RPMI8226 (cell line): Measurements from ENCODE around the gene SCYGR1.
"Not testable (repeated sequence)": the region's sequence is repeated elsewhere in the genome, so short reads cannot be mapped to it uniquely, and the experiment has no call there.

ENCODE experiments used
- DNase-seq: peaks from one replicate; pipeline ENCODE4 v3.0.0-alpha.2; 2015

SCYGR1 gene

DNA sequence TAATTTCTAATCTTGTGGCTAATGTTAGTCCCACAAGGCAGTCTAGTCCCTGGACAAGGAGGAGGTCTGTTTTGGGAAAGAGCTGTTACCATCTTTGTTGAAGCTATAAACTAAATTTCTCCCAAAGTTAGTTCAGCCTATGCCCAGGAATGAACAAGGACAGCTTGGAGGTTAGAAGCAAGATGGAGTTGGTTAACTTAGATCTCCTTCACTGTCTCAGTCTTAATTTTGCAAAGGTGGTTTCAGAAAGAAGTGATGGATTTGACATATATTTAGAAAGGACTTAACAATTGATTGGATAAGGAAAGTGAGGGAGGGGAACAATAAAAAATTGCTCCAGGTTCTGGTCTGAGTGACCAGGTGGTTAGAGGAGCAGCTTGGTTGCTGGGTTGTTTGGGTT is 14.6 kb upstream of the SCYGR1 start:
- no peak for DNase-seq

DNA sequence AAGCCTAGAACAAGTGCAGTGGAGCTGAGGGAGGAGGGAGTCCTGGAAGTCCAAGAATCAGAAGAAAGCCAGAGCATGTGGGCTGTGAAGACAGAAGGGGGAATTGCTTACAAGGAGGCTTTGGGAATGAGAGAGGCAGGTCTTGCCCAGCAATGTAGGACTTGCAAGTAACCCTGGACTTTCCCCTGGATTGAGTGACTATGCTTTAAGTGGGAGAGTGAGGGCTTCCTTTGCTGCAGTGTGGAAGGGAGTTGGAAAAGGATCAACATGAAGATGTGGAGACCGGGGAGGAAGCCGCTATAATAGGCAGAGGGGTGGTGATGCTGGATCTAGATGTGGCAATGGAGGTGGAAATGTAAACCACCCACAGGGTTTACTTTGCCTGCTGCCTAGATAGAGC is 13.8 kb upstream of the SCYGR1 start:
- no peak for DNase-seq

GRCh38 chr2:227398684-227399670 is 11.2 kb upstream of the SCYGR1 start:
- DNase-seq = no peak

- no peak for DNase-seq
Observed at GRCh38 chr2:227397562-227397961, 9.8 kb upstream of the SCYGR1 start.

GRCh38 chr2:227395556-227395955 is 7.8 kb upstream of the SCYGR1 start:
- no peak for DNase-seq

DNA sequence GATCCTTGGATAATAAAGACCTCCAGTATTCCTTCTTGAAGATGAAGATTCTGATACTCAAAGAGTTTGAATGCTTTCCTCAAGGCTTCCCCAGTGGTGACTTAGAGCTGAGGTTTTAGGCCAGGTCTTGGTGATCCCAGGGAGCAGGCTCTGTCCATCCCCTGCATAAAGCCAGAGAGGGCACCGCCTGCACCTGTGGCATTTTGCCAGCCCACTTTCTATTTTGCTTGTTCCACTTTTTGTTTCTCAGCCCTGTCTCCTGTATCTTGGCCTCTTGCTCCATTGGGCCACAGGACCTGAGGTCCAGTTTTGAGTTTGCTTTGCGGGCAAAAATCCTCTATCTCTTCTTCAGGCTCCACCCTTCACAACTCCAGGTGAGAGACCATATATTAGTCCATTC is 6.7 kb upstream of the SCYGR1 start:
- peak; percentile 83 for DNase-seq

DNA sequence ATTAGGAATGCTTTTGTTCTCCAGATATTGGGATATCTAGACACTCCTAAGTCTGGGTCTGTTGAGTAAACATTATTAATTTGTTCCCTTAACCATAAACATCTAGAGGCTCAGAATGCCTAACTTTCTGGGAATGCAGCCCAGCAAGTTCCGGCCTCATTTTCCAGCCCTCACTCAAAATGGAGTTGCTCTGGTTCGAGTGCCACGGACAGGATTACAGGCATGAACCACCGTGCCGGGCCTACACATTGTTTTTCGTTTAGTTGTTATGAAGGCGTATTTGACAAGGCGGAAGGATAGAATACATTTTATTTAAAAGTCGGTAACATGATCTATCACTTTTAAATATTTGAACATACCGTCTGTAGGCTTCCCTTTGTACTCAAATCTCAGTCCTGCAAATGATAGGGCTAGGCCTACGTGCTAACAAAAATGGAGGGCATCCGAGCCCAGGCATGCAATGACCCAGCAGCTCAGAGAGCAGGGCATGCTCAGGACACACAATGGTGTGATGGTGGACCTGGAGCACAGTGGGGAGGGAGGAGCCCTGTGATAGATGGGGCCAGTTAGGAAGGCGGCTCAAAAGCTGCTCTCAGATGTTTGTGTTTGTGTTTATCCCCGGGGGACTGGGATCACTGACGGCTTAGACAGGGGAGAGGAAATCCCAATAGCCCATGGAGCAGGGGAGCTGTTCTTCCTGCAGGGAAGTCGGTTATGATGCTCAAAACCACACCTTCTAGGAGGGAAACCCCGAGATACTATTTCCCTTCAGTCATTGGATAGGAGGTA is 2.9 kb upstream of the SCYGR1 start:
- DNase-seq = no peak

DNA sequence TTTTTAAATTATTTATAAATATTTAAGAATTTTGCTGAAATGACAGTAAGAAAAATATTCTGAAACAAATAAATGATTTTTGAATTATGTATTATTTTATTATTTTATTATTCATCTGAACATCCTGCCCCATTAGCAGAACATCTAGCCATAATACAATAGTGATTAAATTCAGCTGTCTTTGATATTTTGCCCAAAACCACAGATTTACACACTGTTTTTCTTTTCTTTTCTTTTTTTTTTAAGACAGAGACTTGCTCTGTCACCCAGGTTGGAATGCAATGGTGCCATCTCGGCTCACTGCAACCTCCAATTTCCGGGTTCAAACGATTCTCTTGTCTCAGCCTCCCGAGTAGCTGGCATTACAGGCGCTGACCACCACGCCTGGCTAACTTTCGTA is 1.9 kb upstream of the SCYGR1 start:
- DNase-seq = no peak

DNA sequence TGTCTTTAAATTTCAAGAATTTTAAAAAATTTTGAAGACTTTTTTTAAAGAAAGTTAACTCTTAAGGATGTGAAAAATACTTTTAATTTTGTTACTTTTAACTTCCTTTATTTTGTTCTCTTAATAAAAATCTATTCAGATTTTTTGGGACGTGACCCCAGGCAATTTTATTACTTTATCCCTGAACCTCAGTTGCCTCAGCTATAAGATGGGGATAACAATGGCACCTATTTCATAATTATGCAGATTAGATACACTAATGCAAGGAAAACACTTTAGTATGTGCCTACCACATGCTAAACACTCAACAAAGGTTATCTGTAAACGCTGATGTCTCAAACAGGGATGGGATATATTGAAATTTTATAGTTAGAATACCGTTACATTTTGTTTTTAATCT is 1.5 kb upstream of the SCYGR1 start:
- DNase-seq = no peak

DNA sequence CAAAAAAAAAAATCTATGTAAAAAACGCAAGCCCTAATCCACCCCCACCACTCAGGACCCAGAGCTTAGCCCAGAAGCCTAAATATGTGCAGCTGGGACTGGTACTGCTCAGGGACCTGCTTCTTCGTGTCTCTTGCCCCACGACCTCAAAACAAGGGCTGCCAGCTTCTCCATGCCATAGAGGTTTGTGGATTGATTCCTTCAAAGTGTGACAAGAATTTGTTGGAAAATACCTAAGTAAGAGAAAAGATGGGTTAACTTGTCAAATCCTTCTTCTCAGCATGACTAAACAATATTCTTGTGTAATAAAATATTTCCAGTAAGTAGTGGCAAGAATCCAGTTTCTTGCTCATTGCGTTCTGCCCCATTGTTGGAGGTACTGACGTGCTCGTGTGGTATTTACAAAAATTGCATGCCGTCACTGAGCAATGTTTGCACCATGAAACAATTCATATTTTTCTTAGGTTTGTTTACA is 825 bp upstream of the SCYGR1 start:
- DNase-seq = no peak

DNA sequence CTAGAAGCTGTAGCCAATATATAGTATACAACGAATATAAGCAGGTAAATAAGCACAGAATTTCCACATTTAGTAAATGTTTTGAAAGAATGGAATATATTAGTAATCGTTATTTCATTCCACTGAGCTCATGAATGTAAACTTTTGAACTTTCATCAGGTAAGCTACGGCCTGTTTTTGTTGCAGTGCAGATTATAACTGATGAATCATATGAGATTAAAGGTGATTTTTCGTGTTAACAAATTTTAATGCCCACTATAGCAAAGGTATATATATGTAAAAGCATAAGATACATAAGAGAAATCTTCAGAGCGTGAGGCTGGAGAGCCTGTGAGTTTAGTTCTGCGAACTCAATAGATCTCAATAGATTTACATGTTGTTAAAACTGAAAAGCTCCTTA is 1.1 kb downstream of the SCYGR1 start:
- no peak for DNase-seq

DNA sequence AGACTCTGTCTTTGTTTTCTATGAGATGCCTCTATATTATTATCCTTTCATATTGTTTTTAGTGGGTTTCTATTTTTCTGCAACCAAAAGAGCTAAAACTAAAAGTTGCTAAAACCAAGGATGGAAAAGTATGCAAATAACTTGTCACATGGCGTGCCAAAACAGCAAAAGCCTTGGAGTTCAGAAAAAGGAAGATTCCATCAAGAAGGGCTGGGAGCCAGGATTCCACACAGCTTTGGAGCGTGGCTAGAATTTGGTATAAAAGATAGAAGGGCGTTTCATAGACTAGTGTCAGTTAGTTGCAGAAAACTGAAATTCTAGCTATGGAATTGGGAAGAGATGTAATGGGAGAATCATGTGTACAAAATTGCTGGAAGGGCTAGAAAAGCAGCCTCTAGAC is 4.1 kb downstream of the SCYGR1 start:
- no peak for DNase-seq

DNA sequence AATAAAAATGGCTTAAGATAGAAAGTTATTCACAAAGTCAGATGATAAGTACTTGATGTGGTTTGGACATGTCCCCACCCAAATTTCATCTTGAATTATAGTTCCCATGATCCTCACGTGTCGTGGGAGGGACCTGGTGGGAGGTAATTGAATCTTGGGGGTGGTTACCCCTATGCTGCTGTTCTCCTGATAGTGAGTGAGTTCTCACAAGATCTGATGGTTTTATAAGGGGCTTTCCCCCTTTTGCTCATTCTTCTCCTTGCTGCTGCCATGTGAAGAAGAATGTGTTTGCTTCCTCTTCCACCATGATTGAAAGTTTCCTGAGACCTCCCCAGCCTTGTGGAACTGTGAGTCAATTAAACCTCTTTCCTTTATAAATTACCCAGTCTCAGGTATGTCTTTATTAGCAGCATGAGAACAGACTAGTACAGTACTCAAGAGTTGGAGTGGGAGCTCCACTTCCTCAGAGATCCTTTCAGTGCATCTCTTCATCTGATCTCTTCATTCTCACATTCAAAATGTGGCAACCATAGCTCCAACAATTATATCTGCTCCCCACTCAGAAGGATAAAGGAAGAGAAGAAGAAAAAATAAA is 5.4 kb downstream of the SCYGR1 start:
- DNase-seq = not testable (repeated sequence)

GRCh38 chr2:227379095-227379494 is 8.7 kb downstream of the SCYGR1 start, which contains the start of gene TM4SF20:
TSS of gene TM4SF20 (minus strand) at chr2:227379306. CDS start at chr2:227379268, 38 bp downstream.
- no peak for DNase-seq

GRCh38 chr2:227378371-227378782 is 9.4 kb downstream of the SCYGR1 start:
- no peak for DNase-seq

DNA sequence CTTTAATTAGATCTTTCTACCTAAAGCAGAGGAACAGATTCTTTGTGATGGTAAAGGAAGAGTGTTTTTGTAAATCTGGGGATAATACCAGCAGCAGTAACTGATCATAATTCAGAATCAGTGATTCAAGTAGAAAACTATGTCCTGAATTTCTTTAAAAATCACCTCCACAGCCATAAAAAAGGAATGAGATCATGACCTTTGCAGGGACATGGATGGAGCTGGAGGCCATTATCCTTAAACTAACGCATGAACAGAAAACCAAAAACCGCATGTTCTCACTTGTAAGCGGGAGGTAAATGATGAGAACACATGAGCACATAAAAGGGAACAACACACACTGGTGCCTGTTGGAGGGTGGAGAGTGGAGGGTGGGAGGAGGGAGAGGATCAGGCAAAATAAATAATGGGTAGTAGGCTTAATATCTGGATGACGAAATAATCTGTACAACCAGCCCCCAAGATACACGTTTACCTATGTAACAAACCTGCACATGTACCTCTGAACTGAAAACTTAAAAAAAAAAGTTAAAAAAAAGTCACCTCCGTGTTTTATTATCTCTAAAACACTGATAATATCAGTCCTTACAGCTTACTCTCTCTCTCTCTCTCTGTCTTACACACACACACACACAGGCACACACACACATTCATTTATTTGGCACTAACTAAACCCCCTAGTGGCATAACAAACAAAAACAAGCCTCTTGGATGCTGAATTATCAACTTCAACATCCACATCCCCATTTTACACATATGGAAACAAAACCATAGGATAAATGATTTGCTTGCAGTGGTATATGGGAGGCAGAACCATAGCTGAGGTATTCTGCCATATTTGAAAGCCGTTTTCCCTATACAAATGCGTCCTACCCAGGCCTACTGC is 10.0 kb downstream of the SCYGR1 start:
- DNase-seq = no peak

GRCh38 chr2:227376656-227377396 is 10.9 kb downstream of the SCYGR1 start:
- peak; percentile 16 for DNase-seq

DNA sequence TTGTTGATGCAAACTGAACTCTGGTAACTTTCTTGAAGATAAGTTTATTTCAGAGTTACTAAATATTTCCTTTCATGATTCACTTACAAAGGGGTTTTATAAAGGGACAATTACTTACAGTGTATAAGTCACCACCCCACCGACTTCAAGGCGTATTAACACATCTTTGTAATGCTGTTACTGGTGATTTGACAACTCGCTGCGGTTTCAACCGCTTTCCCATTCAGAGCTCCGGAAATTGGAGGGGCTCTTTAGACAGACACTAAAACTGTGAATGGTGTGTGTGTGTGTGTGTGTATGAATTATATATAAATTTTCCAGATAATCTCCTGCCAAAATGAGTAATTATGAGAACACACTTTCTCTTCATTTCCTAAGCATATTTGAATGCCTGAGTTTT is 13.6 kb downstream of the SCYGR1 start:
- DNase-seq = no peak

DNA sequence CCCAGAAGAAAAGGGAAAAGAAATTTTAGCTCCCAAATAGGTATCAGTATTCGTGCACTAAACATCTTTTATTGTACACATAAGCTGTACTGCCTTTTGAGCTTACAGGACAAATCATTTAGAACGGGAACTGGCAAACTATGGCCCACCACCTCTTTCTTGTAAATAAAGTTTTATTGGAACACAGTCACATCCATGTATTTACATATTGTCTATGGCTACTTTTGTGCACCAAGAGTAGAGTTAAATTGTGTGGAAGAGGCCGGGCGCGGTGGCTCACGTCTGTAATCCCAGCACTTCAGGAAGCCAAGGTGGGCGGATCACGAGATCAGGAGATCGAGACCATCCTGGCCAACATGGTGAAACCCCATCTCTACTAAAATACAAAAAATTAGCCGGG is 14.4 kb downstream of the SCYGR1 start:
- no peak for DNase-seq

- DNase-seq = no peak
Observed at GRCh38 chr2:227370791-227371312, 16.9 kb downstream of the SCYGR1 start.

DNA sequence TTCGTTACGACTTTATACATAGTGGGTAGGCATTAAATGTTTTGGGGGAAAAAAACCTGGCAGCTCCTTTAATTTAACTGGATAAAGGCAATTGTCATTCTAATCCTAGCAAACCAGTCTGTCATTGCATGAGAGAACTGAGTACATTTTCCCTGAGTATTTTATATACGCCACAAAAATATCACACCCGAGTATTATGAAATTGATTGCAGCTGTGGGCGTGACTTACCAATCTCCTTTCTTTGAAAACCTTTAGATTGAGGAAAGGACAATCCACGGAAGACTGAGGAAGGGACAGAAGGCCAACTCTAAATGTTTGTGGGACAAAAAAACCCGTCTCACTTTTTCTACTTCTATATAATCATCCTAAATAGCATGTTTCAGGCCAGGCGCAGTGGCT is 17.7 kb downstream of the SCYGR1 start:
- no peak for DNase-seq
